ENCODE data around the gene ZNF385C.

DNA sequence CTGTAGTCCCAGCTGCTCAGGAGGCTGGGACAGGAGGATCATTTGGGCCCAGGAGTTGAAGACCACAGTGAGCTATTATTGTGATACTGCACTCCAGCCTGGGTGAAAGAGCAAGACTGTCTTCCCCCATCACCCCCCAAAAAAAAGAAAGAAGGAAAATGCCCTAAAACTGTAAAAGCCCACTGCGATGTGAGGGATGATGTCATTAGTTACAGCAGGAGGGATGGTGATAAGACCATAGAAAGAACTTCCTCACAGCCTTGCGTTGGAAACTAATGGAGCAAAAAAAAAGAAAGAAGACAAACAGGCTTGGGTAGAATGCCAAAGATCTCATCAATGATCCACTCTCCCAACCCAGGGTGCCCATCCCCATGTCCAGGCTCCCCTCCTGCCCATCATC, 18.7 kb downstream of the ZNF385C start:
- no peak for TF ChIP-seq TCF7 (IDR thresholded peaks at IDR 0.05; ENCODE audit: low read depth)
- no peak for TF ChIP-seq ZNF7 (CRISPR knock-in tag; IDR thresholded peaks at IDR 0.05)
- TF ChIP-seq ZNF354B (CRISPR knock-in tag; IDR thresholded peaks at IDR 0.05) = no peak
- TF ChIP-seq, protein P1, sequence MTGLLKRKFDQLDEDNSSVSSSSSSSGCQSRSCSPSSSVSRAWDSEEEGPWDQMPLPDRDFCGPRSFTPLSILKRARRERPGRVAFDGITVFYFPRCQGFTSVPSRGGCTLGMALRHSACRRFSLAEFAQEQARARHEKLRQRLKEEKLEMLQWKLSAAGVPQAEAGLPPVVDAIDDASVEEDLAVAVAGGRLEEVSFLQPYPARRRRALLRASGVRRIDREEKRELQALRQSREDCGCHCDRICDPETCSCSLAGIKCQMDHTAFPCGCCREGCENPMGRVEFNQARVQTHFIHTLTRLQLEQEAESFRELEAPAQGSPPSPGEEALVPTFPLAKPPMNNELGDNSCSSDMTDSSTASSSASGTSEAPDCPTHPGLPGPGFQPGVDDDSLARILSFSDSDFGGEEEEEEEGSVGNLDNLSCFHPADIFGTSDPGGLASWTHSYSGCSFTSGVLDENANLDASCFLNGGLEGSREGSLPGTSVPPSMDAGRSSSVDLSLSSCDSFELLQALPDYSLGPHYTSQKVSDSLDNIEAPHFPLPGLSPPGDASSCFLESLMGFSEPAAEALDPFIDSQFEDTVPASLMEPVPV (CRISPR knock-in tag; IDR thresholded peaks at IDR 0.05) = no peak
- no peak for TF ChIP-seq DNMT1 (CRISPR knock-in tag; IDR thresholded peaks at IDR 0.05)
- TF ChIP-seq FOXM1 (CRISPR knock-in tag; IDR thresholded peaks at IDR 0.05) = no peak
- no peak for TF ChIP-seq EZH2 (conservative IDR thresholded peaks at IDR 0.05; ENCODE audit: low read depth, low read length)
- no peak for TF ChIP-seq ZNF766 (CRISPR knock-in tag; IDR thresholded peaks at IDR 0.05; ENCODE audit: borderline replicate concordance)
